ENCODE measurements around the gene SYNJ1. TPM values are rescaled to one million over a fixed set of nuclear protein-coding genes. Genes with fewer than 3 reads are reported as not detected.

The SYNJ1 gene
- total and polyA plus RNA-seq, 2 of the 4 experiments (the other 2 are of a cell fraction) = 3.6 to 4.6 TPM

DNA sequence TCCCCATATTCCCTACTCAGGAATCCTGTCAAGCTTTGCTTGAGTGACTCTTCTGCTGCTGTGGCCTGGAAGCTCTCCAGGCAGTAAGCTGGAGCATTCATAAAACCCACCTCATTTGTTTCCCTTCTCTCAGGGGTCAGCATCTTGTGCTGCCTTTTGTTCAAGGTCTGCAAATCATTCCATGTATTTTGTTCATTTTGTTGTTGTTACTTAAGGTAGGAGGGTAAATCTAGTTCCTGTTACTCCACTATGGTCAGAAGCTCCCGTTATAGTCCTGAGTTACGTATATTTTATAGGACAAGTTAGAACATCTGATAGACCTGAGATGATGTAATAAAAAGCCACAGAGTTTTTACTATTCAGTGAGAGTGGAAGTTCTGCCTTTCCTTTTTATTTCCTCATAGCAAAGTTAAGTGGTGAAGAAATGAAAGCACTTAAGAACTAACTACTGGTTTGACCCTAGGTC is 9.9 kb downstream of the SYNJ1 start:
- Histone ChIP-seq H3K79me1 (ENCODE audit: low read depth in 1 of 2, low read length in 2 of 2) (peaks cover 4 to 20% of the 10 kb centered on the region in 2 experiments; a peak in 3 of 4 replicates), H3K18ac (ENCODE audit: low read depth, low read length) (no peak overlapping the region), H2AK9ac (replicated peaks; ENCODE audit: low read depth, low read length, poor library complexity) (no peak overlapping the region), H3K9me1 (ENCODE audit: insufficient read depth, low read length) (no peaks in the 10 kb centered on the region), H3K27me3 (ENCODE audit: control insufficient read depth, insufficient read depth, low read length) (no peaks in the 10 kb centered on the region), H3K4me1 (ENCODE audit: control insufficient read depth, insufficient read depth, low read length) (no peaks in the 10 kb centered on the region), H2AK5ac (ENCODE audit: low read depth, low read length) (no peak overlapping the region), H4K5ac (ENCODE audit: low read depth, low read length) (no peak overlapping the region), H3K4me3 (ENCODE audit: insufficient read depth, low read depth, low read length) (no peak overlapping the region), H3K9me3 (ENCODE audit: control insufficient read depth, insufficient read depth, low read length) (no peaks in the 10 kb centered on the region), H3K23ac (ENCODE audit: low read depth, low read length) (no peak overlapping the region), H3K4me2 (ENCODE audit: low read depth, low read length) (no peak overlapping the region), H2BK120ac (ENCODE audit: low read depth, low read length) (no peak overlapping the region), H3K36me3 (ENCODE audit: control insufficient read depth, insufficient read depth, low read length) (peaks cover 1% of the 10 kb centered on the region; the same call in 1 of the 2 replicates), H3K27ac (ENCODE audit: insufficient read depth, low read length) (no peak overlapping the region), H3K14ac (replicated peaks; ENCODE audit: low read depth, low read length) (no peak overlapping the region), H2AFZ (replicated peaks; ENCODE audit: low read length, poor library complexity) (no peak overlapping the region), H4K20me1 (ENCODE audit: insufficient read depth, low read length) (no peaks in the 10 kb centered on the region), H3K9ac (ENCODE audit: low read depth, low read length) (no peak overlapping the region), H2BK20ac (ENCODE audit: low read depth, low read length) (no peak overlapping the region), H4K8ac (ENCODE audit: low read depth in 2 of 2, low read length in 2 of 2) (no peak overlapping the region), H3K56ac (ENCODE audit: extremely low read depth, insufficient read depth, low read length) (no peak overlapping the region), H2BK15ac (ENCODE audit: low read depth, low read length) (no peak overlapping the region), H4K91ac (ENCODE audit: insufficient read depth, low read depth, low read length) (no peak overlapping the region), H3K4ac (ENCODE audit: low read depth, low read length) (no peak overlapping the region), H2BK5ac (ENCODE audit: low read depth, low read length, poor library complexity, severe bottlenecking) (no peak overlapping the region)
- intact Hi-C loops (cut with micrococcal nuclease) = no loop called here
- in situ Hi-C loops (cut with MboI; ENCODE audit: low sequenced_read_pairs) = no loop called here
- ChIA-PET CTCF (no interaction called here), POLR2A (ENCODE audit: unreplicated experiment) (no interaction called here)
- dilution Hi-C loops (cut with HindIII; ENCODE audit: low sequenced_read_pairs, unreplicated experiment) = no loop called here
- DNase-seq (peak; percentile 1), ATAC-seq (ENCODE audit: low read depth) (no peak)
- no CpG with 5 or more reads among the region's 2 CpGs for WGBS, 2 experiments (ENCODE audit: extremely low coverage in 2 of 2, insufficient read length in 1 of 2)
- no TSS peak for BruUV-seq (replicated peaks)
- TF ChIP-seq POLR2A (IDR thresholded peaks at IDR 0.05; ENCODE audit: low read depth, low read length) (no peak), RFX5 (IDR thresholded peaks at IDR 0.05; ENCODE audit: low read depth, low read length) (no peak), CEBPB (IDR thresholded peaks at IDR 0.05; ENCODE audit: low read depth, low read length) (no peak), NFE2L2 (IDR thresholded peaks at IDR 0.05; ENCODE audit: low read depth, low read length) (no peak), MXI1 (IDR thresholded peaks at IDR 0.05; ENCODE audit: borderline replicate concordance, low read depth, low read length) (no peak), CHD1 (IDR thresholded peaks at IDR 0.05; ENCODE audit: low read depth, low read length) (no peak), RCOR1 (IDR thresholded peaks at IDR 0.05; ENCODE audit: insufficient replicate concordance, low read length) (no peak), FOS (IDR thresholded peaks at IDR 0.05; ENCODE audit: low read depth, low read length) (no peak), CTCF (conservative IDR thresholded peaks at IDR 0.05; ENCODE audit: low read depth, low read length) (no peak), MAFK (IDR thresholded peaks at IDR 0.05; ENCODE audit: low read depth, low read length) (no peak), RAD21 (IDR thresholded peaks at IDR 0.05; ENCODE audit: low read length) (no peak)
- TF ChIP-seq, protein P1, sequence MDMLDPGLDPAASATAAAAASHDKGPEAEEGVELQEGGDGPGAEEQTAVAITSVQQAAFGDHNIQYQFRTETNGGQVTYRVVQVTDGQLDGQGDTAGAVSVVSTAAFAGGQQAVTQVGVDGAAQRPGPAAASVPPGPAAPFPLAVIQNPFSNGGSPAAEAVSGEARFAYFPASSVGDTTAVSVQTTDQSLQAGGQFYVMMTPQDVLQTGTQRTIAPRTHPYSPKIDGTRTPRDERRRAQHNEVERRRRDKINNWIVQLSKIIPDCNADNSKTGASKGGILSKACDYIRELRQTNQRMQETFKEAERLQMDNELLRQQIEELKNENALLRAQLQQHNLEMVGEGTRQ (IDR thresholded peaks at IDR 0.05; ENCODE audit: low read depth, low read length) = no peak
- TF ChIP-seq, protein P2, sequence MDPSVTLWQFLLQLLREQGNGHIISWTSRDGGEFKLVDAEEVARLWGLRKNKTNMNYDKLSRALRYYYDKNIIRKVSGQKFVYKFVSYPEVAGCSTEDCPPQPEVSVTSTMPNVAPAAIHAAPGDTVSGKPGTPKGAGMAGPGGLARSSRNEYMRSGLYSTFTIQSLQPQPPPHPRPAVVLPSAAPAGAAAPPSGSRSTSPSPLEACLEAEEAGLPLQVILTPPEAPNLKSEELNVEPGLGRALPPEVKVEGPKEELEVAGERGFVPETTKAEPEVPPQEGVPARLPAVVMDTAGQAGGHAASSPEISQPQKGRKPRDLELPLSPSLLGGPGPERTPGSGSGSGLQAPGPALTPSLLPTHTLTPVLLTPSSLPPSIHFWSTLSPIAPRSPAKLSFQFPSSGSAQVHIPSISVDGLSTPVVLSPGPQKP (IDR thresholded peaks at IDR 0.05; ENCODE audit: borderline replicate concordance, low read depth, low read length) = no peak
